Activated gamma-delta T cell (primary cell): ENCODE measurements around the gene HYAL3.

Experiments
- DNase-seq: peaks from one replicate; lab custom pipeline; 2025; lab: John Stamatoyannopoulos, UW
- total RNA-seq, 2 donors: gene quantifications; one replicate each; lab custom pipeline; 2026; lab: John Stamatoyannopoulos, UW

Gene HYAL3
- total RNA-seq = 2.0 to 3.1 reads per million in 2 donors

- DNase-seq = peak; percentile 98
Measured at GRCh38 chr3:50298836-50299637, at the start of gene HYAL3, which contains the start of gene NAA80. Gene HYAL3 (minus strand): TSS chr3:50299405. CDS start chr3:50295602, 3,803 bp downstream. Gene NAA80 (minus strand): TSS chr3:50299405. CDS start chr3:50297463, 1,942 bp downstream.

GRCh38 chr3:50347187-50347813, 48.1 kb upstream of the HYAL3 start:
- no peak for DNase-seq

GRCh38 chr3:50345586-50346234, 46.5 kb upstream of the HYAL3 start, which contains the start of gene ZMYND10:
Gene ZMYND10 (minus strand): TSS chr3:50345732. CDS start chr3:50345579, 153 bp downstream.
- DNase-seq = peak; percentile 63

- DNase-seq = no peak
Measured at GRCh38 chr3:50345008-50345407, 45.8 kb upstream of the HYAL3 start.

- no peak for DNase-seq
Measured at GRCh38 chr3:50342813-50343633, 43.8 kb upstream of the HYAL3 start.

GRCh38 chr3:50341996-50342650, 42.9 kb upstream of the HYAL3 start:
- DNase-seq = no peak

- no peak for DNase-seq
Measured at GRCh38 chr3:50341537-50341936, 42.3 kb upstream of the HYAL3 start.

- peak; percentile 66 for DNase-seq
Measured at GRCh38 chr3:50340448-50341329, 41.5 kb upstream of the HYAL3 start, which contains the start of gene RASSF1. Gene RASSF1 (minus strand): TSS chr3:50340836. CDS start chr3:50340805, 31 bp downstream.

GRCh38 chr3:50340147-50340447, 40.9 kb upstream of the HYAL3 start:
- DNase-seq = no peak

GRCh38 chr3:50339485-50340146, 40.4 kb upstream of the HYAL3 start:
- no peak for DNase-seq

GRCh38 chr3:50338965-50339364, 39.8 kb upstream of the HYAL3 start:
- no peak for DNase-seq

- peak; percentile 88 for DNase-seq
Measured at GRCh38 chr3:50337175-50337861, 38.1 kb upstream of the HYAL3 start.

- no peak for DNase-seq
Measured at GRCh38 chr3:50336452-50337174, 37.4 kb upstream of the HYAL3 start.

- DNase-seq = no peak
Measured at GRCh38 chr3:50334339-50335075, 35.3 kb upstream of the HYAL3 start.

GRCh38 chr3:50333744-50334328, 34.6 kb upstream of the HYAL3 start:
- DNase-seq = no peak

GRCh38 chr3:50331364-50331907, 32.2 kb upstream of the HYAL3 start:
- no peak for DNase-seq

- DNase-seq = no peak
Measured at GRCh38 chr3:50330330-50330729, 31.1 kb upstream of the HYAL3 start.
